Astrocyte (in vitro differentiated cells and primary cell): Measurements from ENCODE around the gene ITPR2.

ENCODE experiments used
- CTCF ChIP-seq: IDR thresholded peaks from 2 replicates; pipeline ENCODE4 v1.5.1; 2011; ENCODE audit warnings: low read depth, mild to moderate bottlenecking, inconsistent platforms, low read length, moderate library complexity; ENCODE audit not compliant: insufficient read depth
- EZH2 ChIP-seq: IDR thresholded peaks from 2 replicates; pipeline ENCODE4 v1.6.1; 2012; ENCODE audit warnings: mild to moderate bottlenecking, low read length, inconsistent platforms; ENCODE audit not compliant: insufficient read depth

- TF ChIP-seq CTCF (no peak), EZH2 (no peak)
These were observed 13.4 kb upstream of the ITPR2 start for GRCh38 chr12:26846416-26846815.
